Measurements from ENCODE around the gene IGFBP2.
A peak's percentile ranks its signal among the peaks of the same experiment; 100 is the strongest.

IGFBP2 gene

DNA sequence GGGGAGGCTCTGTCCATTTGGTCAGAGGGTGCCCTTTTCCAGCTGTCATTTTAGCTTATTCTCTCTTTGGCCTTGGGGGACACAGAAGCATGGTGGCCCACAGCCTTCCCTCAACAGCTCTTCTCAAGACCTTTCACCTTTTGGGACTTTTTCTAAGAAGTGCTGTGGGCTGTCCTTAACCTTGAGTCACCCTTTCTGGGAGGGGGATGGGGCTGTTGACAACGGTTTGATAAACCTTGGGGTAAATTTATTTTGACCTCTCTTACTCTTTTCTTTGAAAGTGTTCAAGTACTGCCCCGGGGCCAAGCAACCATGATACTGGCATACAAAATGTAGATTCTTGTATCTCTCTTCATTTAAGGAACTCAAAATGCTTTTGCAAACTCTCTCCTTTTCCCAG is 48.5 kb downstream of the IGFBP2 start:
- no peak for DNase-seq (ENCODE audit: low read depth in 2 of 2, low spot score in 1 of 2)

DNA sequence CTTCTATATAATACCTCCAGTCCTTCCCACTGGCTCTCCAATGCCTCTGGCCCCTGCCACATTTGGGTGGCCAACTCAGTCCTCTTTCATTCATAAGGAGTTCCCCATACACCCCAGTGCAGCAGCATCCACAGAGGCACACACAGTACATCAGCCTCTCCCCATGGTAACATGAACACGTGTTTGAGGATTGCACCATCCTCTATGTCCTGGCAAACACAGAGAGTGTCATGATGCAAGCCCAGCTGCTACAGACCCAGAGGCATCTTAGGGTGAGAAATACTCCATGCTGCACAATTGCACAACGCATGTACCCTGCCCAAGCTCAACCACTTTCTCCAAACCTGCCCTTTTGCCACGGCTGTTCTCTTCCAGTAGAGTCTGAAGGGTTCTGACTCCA is 50.6 kb downstream of the IGFBP2 start:
- no peak for DNase-seq (ENCODE audit: low read depth in 2 of 2, low spot score in 1 of 2)

DNA sequence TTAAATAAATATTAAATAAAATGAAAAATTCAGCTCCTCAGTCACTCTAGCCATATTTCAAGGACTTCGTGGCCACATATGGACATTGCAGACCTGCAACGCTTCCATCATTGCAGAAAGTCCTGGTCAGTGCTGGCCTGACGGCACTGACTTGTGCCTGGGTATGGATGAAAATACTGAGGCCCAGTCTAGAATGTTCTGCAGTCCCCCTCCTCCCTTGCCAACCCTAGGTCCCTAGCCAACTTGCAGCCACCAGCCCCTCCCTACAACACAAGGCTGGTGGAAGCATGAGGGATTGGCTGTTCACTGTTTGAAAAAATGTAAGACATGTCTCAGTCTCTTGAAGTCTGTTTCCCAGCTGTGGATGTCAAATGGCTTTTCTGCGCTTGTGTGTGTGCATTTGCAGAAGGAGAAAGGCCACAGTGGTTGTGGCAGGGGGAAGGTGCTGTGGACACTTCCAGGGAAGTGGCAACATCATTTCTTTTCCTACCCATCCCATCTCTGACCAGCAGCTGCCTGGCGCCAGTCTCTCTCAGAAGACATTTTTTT is 52.2 kb downstream of the IGFBP2 start:
- no peak for DNase-seq (ENCODE audit: low read depth in 2 of 2, low spot score in 1 of 2)

DNA sequence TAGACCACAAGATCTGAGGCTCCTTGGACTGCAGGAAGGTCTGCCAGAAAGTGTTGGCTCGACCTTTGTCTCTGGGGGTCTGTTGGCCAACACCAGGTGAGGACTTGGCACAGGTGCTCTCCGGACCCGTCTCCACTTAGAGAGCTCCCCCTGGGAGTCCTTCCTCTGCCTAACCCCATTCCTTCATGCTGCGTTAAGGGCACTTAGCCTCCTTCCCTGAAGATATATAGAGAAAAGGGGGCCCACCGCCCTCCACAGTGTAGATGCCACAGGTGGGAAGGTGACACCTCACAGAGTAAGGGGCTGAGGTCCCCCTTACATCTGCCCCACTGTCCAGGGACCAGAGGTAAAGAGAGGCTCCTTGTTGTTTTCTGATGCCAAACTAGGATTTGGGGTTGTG is 53.9 kb downstream of the IGFBP2 start:
- no peak for DNase-seq (ENCODE audit: low read depth in 2 of 2, low spot score in 1 of 2)

DNA sequence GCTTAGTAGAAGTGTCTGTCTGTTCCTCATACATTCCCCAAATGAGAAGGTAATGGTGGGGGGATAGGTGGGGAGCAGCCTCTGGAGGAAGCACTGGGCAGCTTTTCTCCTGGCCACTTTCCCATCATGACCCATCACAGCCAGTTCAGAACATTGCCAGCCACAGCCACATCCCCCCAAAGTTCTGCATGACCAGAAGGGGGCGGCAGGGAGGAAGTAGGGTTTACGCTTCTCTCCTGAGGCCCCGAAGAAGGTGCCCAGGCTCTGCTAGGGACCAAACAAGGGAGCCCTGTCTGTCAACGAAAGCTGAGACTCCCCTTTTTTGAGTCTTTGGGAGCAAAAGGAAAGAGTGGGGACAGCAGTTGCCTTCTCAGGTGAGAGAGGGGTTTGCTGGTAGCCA is 54.4 kb downstream of the IGFBP2 start:
- no peak for DNase-seq (ENCODE audit: low read depth in 2 of 2, low spot score in 1 of 2)

DNA sequence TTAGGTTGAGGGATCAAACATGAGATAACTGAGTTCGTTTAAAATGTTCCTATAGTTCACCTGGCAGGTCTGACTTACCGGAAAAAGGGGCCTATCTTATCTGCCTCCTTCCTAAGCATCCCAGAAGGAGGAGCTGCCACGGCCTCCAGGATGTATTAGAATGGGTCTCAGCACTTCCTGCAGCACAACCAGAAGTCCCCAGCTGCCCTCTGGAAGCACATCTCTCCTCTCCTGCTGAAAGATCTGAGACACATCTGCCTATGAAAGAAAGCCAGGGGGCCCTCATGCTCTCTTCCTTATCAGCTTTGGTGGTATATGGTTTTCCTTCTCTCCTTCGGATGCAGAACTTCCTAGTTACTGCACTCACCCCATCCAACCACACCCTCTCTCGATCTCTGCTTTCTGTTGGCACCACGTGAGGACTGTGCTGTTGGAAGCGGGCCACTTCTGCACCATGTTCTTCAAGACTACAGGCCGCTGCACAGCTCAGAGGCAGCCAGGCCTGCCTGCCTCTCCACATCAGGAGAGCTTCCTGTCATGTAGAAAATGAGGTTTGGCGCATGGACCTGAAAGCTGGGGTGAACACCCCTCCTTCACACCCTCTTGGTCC is 55.6 kb downstream of the IGFBP2 start:
- DNase-seq (ENCODE audit: low read depth in 2 of 2, low spot score in 1 of 2), result no peak

DNA sequence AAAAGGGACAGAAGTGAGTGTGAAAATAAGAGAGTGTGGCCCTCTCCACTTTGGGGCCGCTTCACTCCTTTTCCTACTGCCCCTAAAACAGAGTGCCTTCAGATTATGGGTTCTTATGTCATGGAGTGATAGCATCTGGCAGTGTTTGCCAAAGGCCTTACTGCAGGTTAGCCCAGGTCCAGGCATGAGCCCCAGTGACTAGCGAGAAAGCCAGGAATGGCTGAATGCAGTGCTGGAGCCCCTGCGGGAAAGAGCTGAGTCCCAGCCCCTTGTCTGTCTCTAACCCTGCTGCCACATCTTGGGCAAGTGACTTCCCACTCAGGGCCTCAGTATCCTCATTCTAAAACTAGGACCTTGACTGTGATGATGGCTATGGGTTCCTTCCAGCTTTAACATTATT is 56.2 kb downstream of the IGFBP2 start:
- DNase-seq (ENCODE audit: low read depth in 2 of 2, low spot score in 1 of 2), result no peak

DNA sequence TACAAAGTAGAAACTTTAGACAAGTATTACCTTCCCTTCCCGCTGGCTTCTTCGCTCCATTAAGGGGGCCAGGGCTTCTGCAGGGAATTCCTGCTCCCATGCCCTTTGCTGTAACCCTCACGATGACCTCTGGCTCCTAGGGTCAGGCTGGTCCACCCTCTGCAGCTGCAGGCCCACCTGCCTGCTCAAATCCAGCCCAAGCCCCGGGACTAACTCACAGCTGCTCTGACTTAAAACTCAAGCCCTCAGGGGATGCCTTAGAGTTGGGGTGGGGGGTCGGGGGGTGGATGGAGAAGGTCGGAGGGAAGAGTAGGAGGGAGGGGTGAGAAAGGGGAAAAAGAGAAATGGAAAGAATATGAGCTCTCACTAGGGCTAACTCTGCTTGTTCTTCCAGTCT is 57.2 kb downstream of the IGFBP2 start:
- DNase-seq (ENCODE audit: low read depth in 2 of 2, low spot score in 1 of 2), result no peak

DNA sequence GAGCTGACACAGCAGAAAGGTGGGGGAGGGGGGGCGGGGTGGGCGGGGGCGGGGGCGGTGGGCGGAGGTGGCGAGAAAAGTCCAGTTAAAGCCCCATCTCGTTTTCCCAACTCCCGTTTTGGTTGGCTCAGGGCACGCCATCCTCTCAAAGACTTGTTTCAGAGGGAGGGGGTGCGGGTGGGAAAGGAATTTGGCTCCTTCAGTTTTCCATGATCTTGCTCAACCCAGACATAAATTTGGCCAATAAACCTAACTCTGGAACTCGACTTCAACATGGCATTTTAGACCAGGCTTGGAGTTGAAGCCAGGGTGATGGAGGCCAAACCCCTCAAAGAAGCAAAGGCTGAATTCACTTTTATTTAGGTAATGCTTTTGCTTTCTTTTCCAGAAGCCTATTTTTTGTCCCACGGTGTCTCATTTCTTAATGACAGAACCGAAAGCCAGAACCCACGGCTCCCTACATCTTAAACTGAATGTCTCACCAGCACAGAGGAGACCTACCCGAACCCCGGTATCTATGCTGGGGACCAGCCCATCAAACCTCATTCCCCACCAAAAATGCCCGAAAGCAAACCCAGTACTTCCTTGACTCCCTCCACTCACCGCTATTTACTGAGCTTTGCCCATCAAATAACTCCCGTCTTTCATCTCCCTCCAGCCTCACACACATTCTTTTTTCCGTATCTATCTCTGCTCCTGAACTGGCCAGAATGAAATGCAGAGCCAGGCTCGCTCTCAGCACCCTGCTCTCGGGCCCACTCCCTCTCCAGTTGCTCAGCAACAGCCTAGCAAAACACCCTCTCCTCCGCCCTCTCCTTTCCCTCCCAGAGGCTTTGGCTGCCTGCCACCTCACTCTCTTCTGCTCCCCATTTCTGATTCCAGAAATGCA is 57.9 kb downstream of the IGFBP2 start:
- no peak for DNase-seq (ENCODE audit: low read depth in 2 of 2, low spot score in 1 of 2)

DNA sequence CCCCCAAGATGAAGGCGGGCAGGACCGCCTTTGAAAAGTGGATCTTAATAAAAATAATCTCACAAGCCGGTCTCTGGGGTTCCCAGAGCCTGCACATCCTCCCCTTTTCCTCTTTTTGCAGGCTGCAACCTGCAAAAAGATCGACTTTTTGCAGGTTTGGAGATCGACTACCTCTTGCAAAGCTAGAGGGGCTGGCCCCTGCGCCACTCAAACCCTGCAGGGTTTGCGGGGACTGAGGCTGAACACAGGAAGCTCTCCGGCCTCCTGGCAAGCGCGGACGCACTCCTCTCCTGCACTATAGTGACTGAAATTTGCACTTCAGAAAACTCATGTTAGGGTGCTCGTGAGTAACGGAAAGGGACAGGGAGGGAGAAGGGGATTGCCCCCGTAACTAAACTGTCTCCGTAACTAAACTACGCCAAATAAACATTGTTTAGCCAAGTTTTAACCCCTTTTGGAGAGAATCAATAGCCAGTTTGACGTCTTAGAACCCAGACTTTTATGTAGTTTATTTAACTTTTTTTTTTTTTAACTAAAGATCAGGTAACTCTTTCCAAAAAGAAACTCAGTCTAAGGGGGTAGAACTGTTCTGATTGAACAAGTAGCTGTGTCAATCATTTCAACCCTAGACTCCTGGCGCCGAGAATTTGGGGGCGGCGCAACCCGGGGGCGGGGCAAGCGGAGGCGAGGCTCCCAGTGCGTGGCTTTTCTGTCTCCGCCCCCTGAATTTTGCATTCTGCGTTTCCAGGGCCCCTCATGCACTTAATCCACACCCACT is 59.6 kb downstream of the IGFBP2 start:
- DNase-seq (ENCODE audit: low read depth in 2 of 2, low spot score in 1 of 2), result peak in 1 of 2 donors; percentile 27

DNA sequence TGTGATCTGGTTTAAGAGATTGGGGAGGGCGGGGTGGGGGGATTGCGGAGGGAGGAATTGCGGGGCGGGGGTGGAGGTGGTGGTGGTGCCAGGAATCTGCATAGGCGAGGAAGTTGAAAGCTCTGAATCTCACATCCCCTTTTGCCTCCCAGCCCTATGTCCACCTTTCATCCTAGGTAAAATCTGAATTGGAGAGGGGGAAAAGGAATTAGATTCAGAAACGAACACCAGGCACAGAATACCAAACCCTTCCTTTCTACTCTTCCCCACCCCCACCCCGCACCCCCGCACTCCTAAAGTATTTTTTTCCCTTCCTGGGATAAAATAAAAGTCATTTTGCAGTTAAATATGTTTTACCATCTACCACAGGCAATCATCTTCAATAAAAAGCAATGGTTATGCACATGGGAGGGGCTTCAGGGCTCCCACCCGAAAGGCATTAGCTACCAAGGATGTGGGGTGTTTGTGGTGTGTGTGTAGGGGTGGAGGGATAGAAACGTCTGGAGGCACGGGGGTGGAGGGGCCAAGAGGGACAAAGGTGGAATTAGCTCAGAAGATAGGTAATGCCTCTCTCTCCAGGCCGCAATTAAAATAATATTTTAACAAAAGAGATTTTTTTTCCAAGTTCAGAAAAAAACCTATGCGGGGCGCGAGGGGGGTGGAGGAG is 60.3 kb downstream of the IGFBP2 start:
- DNase-seq (ENCODE audit: low read depth in 2 of 2, low spot score in 1 of 2), result no peak

DNA sequence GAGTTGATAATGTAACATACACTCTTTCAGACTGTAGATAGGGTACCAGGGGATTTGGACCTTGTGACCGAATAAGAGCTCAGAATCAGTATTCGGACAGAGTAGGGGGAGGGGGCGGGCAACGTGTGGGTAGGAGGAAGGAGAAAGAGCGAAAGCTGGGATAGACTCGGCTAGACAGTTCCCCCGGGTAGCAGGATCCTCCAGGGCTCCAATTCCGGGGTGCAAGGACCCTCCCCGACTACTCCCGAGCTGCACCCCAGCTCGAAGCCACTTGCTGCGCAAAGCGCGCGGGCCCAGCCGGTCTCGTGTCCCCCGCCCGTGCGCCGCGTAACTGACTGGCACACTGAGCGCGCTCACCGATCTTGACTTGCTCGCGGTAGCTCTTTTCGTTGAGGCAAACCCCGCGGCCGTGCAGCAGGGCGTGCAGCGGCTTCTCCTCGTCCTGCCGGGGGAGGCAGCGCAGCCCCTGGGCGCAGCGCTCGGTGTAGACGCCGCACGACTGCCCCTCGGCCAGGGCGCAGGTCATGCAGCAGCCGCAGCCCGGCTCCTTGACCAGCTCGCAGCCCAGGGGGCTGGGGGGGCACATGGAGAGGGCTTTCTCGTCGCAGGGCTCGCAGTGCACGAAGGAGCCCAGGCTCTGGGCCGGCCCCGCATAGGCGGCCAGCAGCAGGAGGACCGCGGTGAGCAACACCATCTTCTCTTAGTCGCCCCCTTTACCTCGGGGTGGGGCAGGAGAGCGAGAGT is 61.0 kb downstream of the IGFBP2 start:
- no peak for DNase-seq (ENCODE audit: low read depth in 2 of 2, low spot score in 1 of 2)

DNA sequence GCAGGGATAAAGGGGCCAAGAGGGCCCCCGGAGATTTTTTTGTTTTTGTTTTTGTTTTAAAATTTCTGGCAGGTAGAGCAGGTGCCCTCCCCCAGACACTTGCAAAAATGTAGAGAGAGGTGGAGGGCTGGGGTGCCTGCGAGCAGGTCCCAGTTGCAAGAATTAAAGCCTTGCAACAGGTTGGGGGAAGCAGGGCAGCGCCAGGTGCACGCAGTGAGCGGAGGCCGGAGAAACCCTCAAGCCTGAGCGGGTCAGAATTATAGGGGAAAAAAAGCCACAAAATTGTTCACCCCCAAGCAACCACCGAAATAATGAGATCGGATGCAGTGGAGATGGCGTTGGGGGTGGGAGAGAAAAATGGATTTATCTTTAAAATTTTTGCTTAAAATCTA is 61.6 kb downstream of the IGFBP2 start:
- no peak for DNase-seq (ENCODE audit: low read depth in 2 of 2, low spot score in 1 of 2)

DNA sequence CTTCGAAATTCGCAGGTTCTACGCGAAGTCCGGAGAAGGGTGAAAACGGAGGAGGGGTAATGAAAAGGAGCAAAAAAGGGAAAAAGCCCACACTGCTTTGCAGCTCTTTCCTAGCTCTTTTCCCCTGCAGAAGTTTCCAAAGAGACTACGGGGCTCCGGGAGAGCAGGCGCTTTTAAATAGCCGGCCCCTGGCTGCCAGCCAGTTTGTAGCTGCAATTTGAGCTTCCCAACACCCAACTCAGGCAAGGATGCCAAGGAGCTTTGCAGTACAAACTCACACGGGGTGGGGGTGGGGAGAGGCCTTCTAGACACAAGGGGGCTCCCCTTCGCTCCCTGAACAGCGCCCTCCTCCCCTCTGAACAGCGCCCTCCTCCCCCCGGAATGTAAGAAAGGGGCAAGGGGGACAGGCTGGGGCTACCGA is 62.2 kb downstream of the IGFBP2 start, which contains the start of gene IGFBP5:
IGFBP5 (minus strand) TSS at position 149 of the 421 bp plus-strand sequence. CDS start 774 bp downstream, outside the sequence.
- DNase-seq (ENCODE audit: low read depth in 2 of 2, low spot score in 1 of 2), result no peak

DNA sequence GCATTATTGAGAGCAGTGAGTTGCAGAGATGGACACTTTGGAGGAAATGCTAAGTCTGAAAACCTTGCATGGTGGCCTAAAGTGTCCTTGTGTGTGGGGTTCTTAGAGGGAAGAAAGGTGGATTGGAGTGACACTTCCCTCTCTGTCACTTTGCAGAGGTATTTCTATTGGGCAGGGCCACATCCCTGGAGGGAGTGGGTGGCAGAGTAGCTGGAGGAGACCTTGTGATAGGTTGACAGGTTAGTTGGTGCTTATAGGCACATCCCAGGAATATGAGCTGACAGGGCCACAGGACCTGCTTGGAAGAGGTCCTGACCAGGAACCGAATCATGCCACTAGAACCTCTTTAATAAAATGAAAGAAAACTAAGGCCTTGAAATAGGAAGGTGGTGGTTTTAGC is 63.1 kb downstream of the IGFBP2 start:
- no peak for DNase-seq (ENCODE audit: low read depth in 2 of 2, low spot score in 1 of 2)

DNA sequence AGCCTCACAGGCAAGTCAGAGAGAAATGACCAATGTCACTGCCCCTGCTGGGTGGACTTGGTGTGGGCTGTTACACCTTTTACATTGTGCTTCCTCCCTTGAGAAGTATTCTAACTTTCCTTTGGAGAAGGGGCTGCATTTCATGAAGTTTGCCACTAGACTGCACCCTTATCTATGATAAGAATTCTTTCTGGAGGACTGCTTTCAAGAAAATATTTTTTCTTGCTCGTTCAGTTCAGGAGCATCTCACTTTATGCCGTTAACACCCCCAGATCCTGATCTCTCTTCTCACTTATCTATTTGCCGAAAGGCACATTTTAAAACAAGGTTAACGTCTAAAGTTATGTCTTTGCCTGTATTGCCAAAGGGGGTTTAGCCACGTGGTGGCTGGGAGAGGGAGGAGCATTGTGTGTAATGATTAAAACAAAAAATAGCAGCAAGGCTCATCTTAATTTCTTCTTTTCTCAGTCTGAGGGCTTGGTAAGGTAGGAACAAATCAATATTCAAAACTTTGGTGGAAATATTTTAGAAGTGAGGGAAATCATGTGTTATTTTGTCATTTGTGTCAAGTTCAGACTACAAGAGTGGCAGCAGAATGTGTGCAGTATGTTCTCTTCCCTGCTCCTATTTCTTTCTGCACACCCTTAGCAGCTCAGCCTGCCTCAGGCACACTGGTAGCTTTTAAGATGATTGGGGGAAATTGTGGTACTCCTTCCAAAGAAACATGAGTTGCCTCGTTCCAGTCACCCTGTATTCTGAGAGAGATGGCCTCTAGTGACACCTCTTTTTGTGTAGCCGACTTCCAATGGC is 63.7 kb downstream of the IGFBP2 start:
- no peak for DNase-seq (ENCODE audit: low read depth in 2 of 2, low spot score in 1 of 2)

DNA sequence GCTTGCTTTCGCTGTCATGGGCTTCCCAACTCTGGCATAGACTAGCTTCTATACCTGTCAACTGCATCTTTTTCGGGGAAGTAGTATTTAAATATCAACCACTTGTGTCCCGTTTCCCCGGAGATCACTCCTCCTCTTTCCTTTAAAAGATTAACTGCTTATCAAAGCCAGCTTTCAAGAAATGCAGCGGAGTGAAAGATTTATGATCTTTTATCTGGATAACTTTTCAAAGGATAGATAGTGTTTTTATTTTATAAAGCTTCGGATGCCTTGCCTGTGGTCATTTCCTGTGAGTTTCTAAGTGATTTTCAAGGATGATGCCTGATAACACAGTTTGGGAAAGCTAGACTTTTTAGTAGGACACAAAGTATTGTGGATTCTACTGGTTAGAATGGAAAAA is 65.1 kb downstream of the IGFBP2 start:
- DNase-seq (ENCODE audit: low read depth in 2 of 2, low spot score in 1 of 2), result no peak

DNA sequence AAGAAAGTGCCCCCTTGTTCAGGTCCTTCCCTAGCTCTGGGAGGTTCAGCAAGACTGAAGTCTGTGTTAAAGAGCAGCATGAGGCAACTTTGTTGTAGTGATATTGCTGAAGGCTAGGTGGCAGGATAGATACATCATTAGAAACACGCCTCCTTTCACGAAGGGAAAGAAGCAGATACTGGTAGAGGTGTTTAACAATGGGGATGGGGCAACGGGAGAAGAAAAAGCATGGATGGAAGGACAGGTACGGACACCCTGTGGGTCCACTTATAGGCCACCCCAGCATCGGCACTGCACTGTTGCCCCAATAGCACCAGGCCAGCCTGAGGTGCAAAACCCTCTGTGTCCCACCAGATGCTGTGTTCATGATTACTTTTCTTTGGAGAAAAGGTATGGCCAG is 65.7 kb downstream of the IGFBP2 start:
- DNase-seq (ENCODE audit: low read depth in 2 of 2, low spot score in 1 of 2), result no peak

DNA sequence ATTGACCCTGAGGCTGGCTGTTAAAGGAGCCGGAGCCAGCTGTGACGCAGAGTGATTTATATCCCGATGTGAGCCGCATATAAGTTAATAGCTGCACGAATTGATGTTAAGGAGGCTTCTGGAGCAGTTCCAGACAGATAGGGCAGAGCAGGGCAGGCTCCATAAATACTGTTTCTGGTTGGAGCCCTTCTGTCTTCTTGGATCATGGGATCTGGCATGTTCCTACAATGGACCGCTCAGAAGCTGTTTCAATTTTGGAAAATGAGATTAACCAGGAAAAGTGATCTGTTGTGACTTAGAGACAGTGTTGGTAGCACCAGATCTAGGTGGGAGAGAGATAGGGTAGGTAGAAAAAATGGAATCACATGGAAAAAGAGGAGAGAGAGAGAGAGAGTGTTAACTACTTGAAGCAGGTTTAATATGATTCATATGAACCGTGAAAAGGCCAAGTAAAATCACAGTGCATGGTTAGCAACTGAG is 66.9 kb downstream of the IGFBP2 start:
- no peak for DNase-seq (ENCODE audit: low read depth in 2 of 2, low spot score in 1 of 2)
